CD14-positive monocyte (primary cell): ENCODE results near the gene AXIN1. TPM values are rescaled to one million over a fixed set of nuclear protein-coding genes. Genes with fewer than 3 reads are reported as not detected.

Experiments used
- DNase-seq, 3 donors: peaks; one replicate each; pipeline ENCODE4 v3.0.0-alpha.2; 2011 to 2022
- H2AFZ ChIP-seq: 2 replicates; pipeline ENCODE4 v1.6.0; 2012; ENCODE audit warnings: mild to moderate bottlenecking, low read depth, low read length, inconsistent platforms; ENCODE audit not compliant: insufficient read depth, poor library complexity, severe bottlenecking
- H3K27ac ChIP-seq, 2 donors: 1 replicate in 1 of 2; 2 replicates in 1 of 2; pipeline ENCODE4 v1.5.1; 2012 to 2013; ENCODE audit warnings: low read length in 2 of 2, control low read depth in 1 of 2, inconsistent platforms in 1 of 2, low read depth in 1 of 2, mild to moderate bottlenecking in 1 of 2
- H3K27me3 ChIP-seq, 2 donors: one replicate each; pipeline versions ENCODE4 v1.6.0 to v1.6.1; 2011 to 2013; ENCODE audit warnings: low read length in 2 of 2; ENCODE audit not compliant: control insufficient read depth in 2 of 2, insufficient read depth in 2 of 2
- H3K36me3 ChIP-seq, 2 donors: replicated peaks in 1 of 2; 1 replicate in 1 of 2; 2 replicates in 1 of 2; pipeline versions ENCODE4 v1.5.1 to v1.6.1; 2012 to 2013; ENCODE audit warnings: low read length in 2 of 2, control low read depth in 1 of 2, inconsistent platforms in 1 of 2, mild to moderate bottlenecking in 1 of 2; ENCODE audit not compliant: insufficient read depth in 2 of 2, control insufficient read depth in 1 of 2
- H3K4me1 ChIP-seq, 2 donors: 1 replicate in 1 of 2; 2 replicates in 1 of 2; pipeline versions ENCODE4 v1.5.1 to v1.6.1; 2012 to 2013; ENCODE audit warnings: low read length in 2 of 2, control low read depth in 1 of 2, inconsistent platforms in 1 of 2, mild to moderate bottlenecking in 1 of 2, moderate library complexity in 1 of 2; ENCODE audit not compliant: insufficient read depth in 2 of 2, control insufficient read depth in 1 of 2
- H3K4me2 ChIP-seq: replicated peaks from 2 replicates; pipeline ENCODE3; 2012; ENCODE audit warnings: low read length, moderate library complexity, mild to moderate bottlenecking; ENCODE audit not compliant: poor library complexity, severe bottlenecking; ENCODE audit errors: extremely low read depth
- H3K4me3 ChIP-seq, 3 experiments: fragments of 200-600 bp in 1 of 3; sonication (generic) in 1 of 3; replicated peaks in 1 of 3; 1 replicate in 2 of 3; 2 replicates in 1 of 3; pipeline ENCODE4 v1.5.1; 2011 to 2013; ENCODE audit warnings: low read length in 3 of 3, mild to moderate bottlenecking in 3 of 3, control low read depth in 2 of 3, low read depth in 2 of 3, inconsistent platforms in 1 of 3, moderate library complexity in 1 of 3
- H3K79me2 ChIP-seq: 2 replicates; pipeline ENCODE4 v1.6.0; 2012; ENCODE audit warnings: mild to moderate bottlenecking, control low read depth, inconsistent platforms, low read length, moderate library complexity; ENCODE audit not compliant: insufficient read depth
- H3K9ac ChIP-seq: 2 replicates; pipeline ENCODE4 v1.6.0; 2017; ENCODE audit warnings: low read length, mild to moderate bottlenecking; ENCODE audit not compliant: insufficient read depth, poor library complexity, severe bottlenecking
- H3K9me3 ChIP-seq, 2 donors: replicated peaks in 1 of 2; 1 replicate in 1 of 2; 2 replicates in 1 of 2; pipeline versions ENCODE4 v1.5.1 to v1.6.1; 2012 to 2013; ENCODE audit warnings: low read length in 2 of 2, control low read depth in 1 of 2; ENCODE audit not compliant: control insufficient read depth in 1 of 2, insufficient read depth in 1 of 2
- H4K20me1 ChIP-seq: 2 replicates; pipeline ENCODE4 v1.6.0; 2012; ENCODE audit warnings: mild to moderate bottlenecking, low read length, control low read depth, moderate library complexity; ENCODE audit not compliant: insufficient read depth
- H3K27ac Mint-ChIP-seq, 7 donors: one replicate each; pipeline ENCODE4 v1.8.0; 2020; ENCODE audit warnings: mild to moderate bottlenecking in 7 of 7, mixed read lengths in 7 of 7, moderate library complexity in 6 of 7, inconsistent platforms in 2 of 7
- H3K27me3 Mint-ChIP-seq, 3 donors: one replicate each; pipeline ENCODE4 v1.8.0; 2021 to 2022; ENCODE audit warnings: low read depth in 3 of 3, mild to moderate bottlenecking in 3 of 3, mixed read lengths in 3 of 3, moderate library complexity in 3 of 3, inconsistent platforms in 1 of 3
- H3K36me3 Mint-ChIP-seq, 2 donors: one replicate each; pipeline ENCODE4 v1.8.0; 2020; ENCODE audit warnings: mixed read lengths in 2 of 2, inconsistent platforms in 1 of 2, mild to moderate bottlenecking in 1 of 2
- H3K4me1 Mint-ChIP-seq: one replicate; pipeline ENCODE4 v1.8.0; 2020; ENCODE audit warnings: mild to moderate bottlenecking, mixed read lengths
- H3K4me3 Mint-ChIP-seq, 2 donors: one replicate each; pipeline ENCODE4 v1.8.0; 2020; ENCODE audit warnings: mild to moderate bottlenecking in 2 of 2, mixed read lengths in 2 of 2, moderate library complexity in 1 of 2
- H3K9me3 Mint-ChIP-seq, 7 donors: one replicate each; pipeline ENCODE4 v1.8.0; 2020 to 2022; ENCODE audit warnings: mixed read lengths in 7 of 7, mild to moderate bottlenecking in 6 of 7, moderate library complexity in 6 of 7, inconsistent platforms in 2 of 7
- CTCF ChIP-seq: fragments of 200-600 bp; IDR thresholded peaks from one replicate; pipeline ENCODE4 v1.8.0; 2022; ENCODE audit warnings: antibody characterized with exemption, mild to moderate bottlenecking
- WGBS: methylation state at CpG from one replicate; pipeline ENCODE4 v1.1.5; 2013; ENCODE audit warnings: missing lambda C conversion rate; ENCODE audit not compliant: insufficient coverage; 5-methylcytosine and 5-hydroxymethylcytosine counted together
- intact Hi-C, 2 donors: fragments of 100-400 bp; cut with micrococcal nuclease; formaldehyde crosslinking; loops; one replicate each; pipeline versions ENCODE4 v1.15.0 to v1.15.1; 2023
- polyA plus RNA-seq, 3 donors: library from polyadenylated mRNA; depleted of rRNA in 1 of 3; unstranded in 2 of 3; stranded (reverse) in 1 of 3; fragments of 300-500 nt in 2 of 3; fragments of >200 nt in 1 of 3; fragmentation: Illumina TruSeq in 2 of 3; gene quantifications; 1 replicate in 2 of 3; 2 replicates in 1 of 3; pipeline ENCODE4 v1.2.3, GENCODE V29; 2012 to 2021

Gene AXIN1
- polyA plus RNA-seq, 3 donors: 0.30 to 20.9 (median 0.74) TPM

GRCh38 chr16:263944-264343, 88.6 kb downstream of the AXIN1 start:
- no peaks in the 10 kb centered on the region for H3K79me2 ChIP-seq
- TF ChIP-seq CTCF: no peak
- H3K9me3 Mint-ChIP-seq: peaks cover 0 to 2% (median 0%) of the 10 kb centered on the region in 7 donors
- H3K4me1 ChIP-seq: no peaks in the 10 kb centered on the region
- peak overlapping the region in 1 of 7 donors; percentile 10 for H3K27ac Mint-ChIP-seq
- WGBS: 97% methylated on average over 17 of the region's 17 CpGs
- H3K4me2 ChIP-seq: no peak overlapping the region
- peaks cover 44 to 59% of the 10 kb centered on the region in 2 donors for H3K36me3 Mint-ChIP-seq
- DNase-seq: no peak
- no peak overlapping the region for H3K4me3 Mint-ChIP-seq
- peaks cover 49 to 53% of the 10 kb centered on the region in 2 donors for H3K36me3 ChIP-seq
- no peaks in the 10 kb centered on the region for H3K27me3 ChIP-seq
- intact Hi-C loops: no loop called here
- no peaks in the 10 kb centered on the region for H3K9me3 ChIP-seq
- no peak overlapping the region for H3K27ac ChIP-seq
- H3K9ac ChIP-seq: no peak overlapping the region
- peaks cover 4% of the 10 kb centered on the region for H3K4me1 Mint-ChIP-seq
- H4K20me1 ChIP-seq: no peaks in the 10 kb centered on the region
- no peak overlapping the region for H2AFZ ChIP-seq
- peaks cover 0 to 1% (median 0%) of the 10 kb centered on the region in 3 donors for H3K27me3 Mint-ChIP-seq
- H3K4me3 ChIP-seq: no peak overlapping the region

GRCh38 chr16:263182-263774, 89.2 kb downstream of the AXIN1 start:
- no peaks in the 10 kb centered on the region for H3K27me3 Mint-ChIP-seq
- H3K79me2 ChIP-seq: no peaks in the 10 kb centered on the region
- 98% methylated on average over 33 of the region's 35 CpGs for WGBS
- no peaks in the 10 kb centered on the region for H3K4me1 ChIP-seq
- intact Hi-C loops: no loop called here
- no peak overlapping the region for H3K4me3 ChIP-seq
- H3K9me3 Mint-ChIP-seq: peaks cover 0 to 2% (median 0%) of the 10 kb centered on the region in 7 donors
- H4K20me1 ChIP-seq: no peaks in the 10 kb centered on the region
- no peak overlapping the region for H2AFZ ChIP-seq
- H3K36me3 Mint-ChIP-seq: peaks cover 44 to 60% of the 10 kb centered on the region in 2 donors
- peaks cover 51 to 53% of the 10 kb centered on the region in 2 donors for H3K36me3 ChIP-seq
- no peaks in the 10 kb centered on the region for H3K9me3 ChIP-seq
- peaks cover 5% of the 10 kb centered on the region for H3K4me1 Mint-ChIP-seq
- no peak for TF ChIP-seq CTCF
- DNase-seq: peak in 1 of 3 donors; percentile 4
- H3K27ac ChIP-seq: no peak overlapping the region
- no peak overlapping the region for H3K4me3 Mint-ChIP-seq
- no peaks in the 10 kb centered on the region for H3K27me3 ChIP-seq
- no peak overlapping the region for H3K9ac ChIP-seq
- H3K4me2 ChIP-seq: no peak overlapping the region
- no peak overlapping the region for H3K27ac Mint-ChIP-seq
